ENCODE measurements around the gene SYNDIG1. TPM values are rescaled to one million over a fixed set of nuclear protein-coding genes. Genes with fewer than 3 reads are reported as not detected.

SYNDIG1 gene
- total RNA-seq, 1 experiment from 2014 or later, result not detected

DNA sequence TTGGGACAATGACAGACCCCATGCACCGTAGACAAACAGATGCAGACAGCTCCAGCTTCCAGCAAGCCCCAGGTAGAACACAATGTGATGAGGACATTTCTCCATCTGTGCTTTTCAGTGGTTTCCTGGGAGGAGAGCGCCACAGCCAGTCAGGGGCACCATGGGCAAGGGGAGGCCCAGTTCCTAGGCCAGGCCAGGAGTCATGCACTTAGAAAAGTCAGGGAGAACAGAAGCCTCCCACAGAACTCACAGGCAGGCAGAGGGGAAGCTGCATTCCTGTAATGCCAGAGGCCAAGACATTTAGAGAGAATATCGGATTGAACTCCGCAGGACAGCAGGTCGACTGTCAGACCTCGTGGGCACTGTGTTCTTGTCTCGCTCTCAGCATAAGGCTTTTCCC, 9.2 kb downstream of the SYNDIG1 start:
- ChIA-PET POLR2A (ENCODE audit: unreplicated experiment) (no interaction called here), CTCF (no interaction called here)
- no peak overlapping the region for H3K4me2 ChIP-seq (ENCODE audit: low read length)
- H3K27ac ChIP-seq (ENCODE audit: low read length), result no peak overlapping the region
- H3K36me3 ChIP-seq (ENCODE audit: low read depth, low read length), result no peaks in the 10 kb centered on the region
- TF ChIP-seq, protein P1, sequence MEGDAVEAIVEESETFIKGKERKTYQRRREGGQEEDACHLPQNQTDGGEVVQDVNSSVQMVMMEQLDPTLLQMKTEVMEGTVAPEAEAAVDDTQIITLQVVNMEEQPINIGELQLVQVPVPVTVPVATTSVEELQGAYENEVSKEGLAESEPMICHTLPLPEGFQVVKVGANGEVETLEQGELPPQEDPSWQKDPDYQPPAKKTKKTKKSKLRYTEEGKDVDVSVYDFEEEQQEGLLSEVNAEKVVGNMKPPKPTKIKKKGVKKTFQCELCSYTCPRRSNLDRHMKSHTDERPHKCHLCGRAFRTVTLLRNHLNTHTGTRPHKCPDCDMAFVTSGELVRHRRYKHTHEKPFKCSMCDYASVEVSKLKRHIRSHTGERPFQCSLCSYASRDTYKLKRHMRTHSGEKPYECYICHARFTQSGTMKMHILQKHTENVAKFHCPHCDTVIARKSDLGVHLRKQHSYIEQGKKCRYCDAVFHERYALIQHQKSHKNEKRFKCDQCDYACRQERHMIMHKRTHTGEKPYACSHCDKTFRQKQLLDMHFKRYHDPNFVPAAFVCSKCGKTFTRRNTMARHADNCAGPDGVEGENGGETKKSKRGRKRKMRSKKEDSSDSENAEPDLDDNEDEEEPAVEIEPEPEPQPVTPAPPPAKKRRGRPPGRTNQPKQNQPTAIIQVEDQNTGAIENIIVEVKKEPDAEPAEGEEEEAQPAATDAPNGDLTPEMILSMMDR (conservative IDR thresholded peaks at IDR 0.05; ENCODE audit: low read depth, low read length), result no peak
- no peak for TF ChIP-seq EZH2phosphoT487 (IDR thresholded peaks at IDR 0.05; ENCODE audit: borderline replicate concordance, low read length)
- no peak for TF ChIP-seq EZH2 (IDR thresholded peaks at IDR 0.05; ENCODE audit: low read length, unreplicated experiment)
- peaks cover 95% of the 10 kb centered on the region for H3K27me3 ChIP-seq (ENCODE audit: low read length)
- H3K79me2 ChIP-seq (ENCODE audit: low read length), result no peaks in the 10 kb centered on the region
- H3K4me1 ChIP-seq (ENCODE audit: insufficient read depth, low read length), result no peaks in the 10 kb centered on the region
- no peak overlapping the region for H3K9ac ChIP-seq (ENCODE audit: low read length)
- no peaks in the 10 kb centered on the region for H3K9me2 ChIP-seq (replicated peaks; ENCODE audit: low read length)
- no peak for DNase-seq
- intact Hi-C loops (cut with micrococcal nuclease), result no loop called here
- H3F3A ChIP-seq (ENCODE audit: low read length, unreplicated experiment), result no peaks in the 10 kb centered on the region
- no TSS peak for BruUV-seq (replicated peaks)
- no peak overlapping the region for H3K4me3 ChIP-seq (ENCODE audit: low read length)
- no peak for ATAC-seq
- H2AFZ ChIP-seq (ENCODE audit: low read length), result no peak overlapping the region
- no peaks in the 10 kb centered on the region for H3K9me3 ChIP-seq (ENCODE audit: low read length)
- no peaks in the 10 kb centered on the region for H4K20me1 ChIP-seq (ENCODE audit: low read length)

DNA sequence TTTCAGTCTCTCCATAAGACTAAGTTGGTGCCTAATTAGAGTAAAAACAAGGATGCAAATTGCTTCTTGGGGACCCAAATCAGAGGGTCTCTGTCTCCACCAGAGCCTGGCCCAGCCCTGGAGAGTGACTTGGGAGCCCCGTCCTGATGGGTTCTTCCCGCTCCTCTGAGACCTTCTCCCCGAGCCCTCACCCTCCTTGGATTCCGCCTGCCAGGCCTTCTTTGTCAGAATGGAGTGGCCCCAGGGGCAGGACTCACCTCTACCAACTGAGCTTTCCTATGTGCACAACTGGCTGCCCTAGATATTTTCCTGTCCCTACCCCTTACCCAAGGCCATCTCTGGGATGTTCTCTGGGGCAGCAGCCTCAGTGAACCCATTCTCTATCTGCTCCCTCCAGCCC, 9.7 kb downstream of the SYNDIG1 start:
- Histone ChIP-seq H3K36me3 (ENCODE audit: low read depth, low read length) (no peaks in the 10 kb centered on the region), H2AFZ (ENCODE audit: low read length) (no peak overlapping the region), H3K9me3 (ENCODE audit: low read length) (no peaks in the 10 kb centered on the region), H3K79me2 (ENCODE audit: low read length) (no peaks in the 10 kb centered on the region), H3F3A (ENCODE audit: low read length, unreplicated experiment) (no peaks in the 10 kb centered on the region), H4K20me1 (ENCODE audit: low read length) (no peaks in the 10 kb centered on the region), H3K27ac (ENCODE audit: low read length) (no peak overlapping the region), H3K27me3 (ENCODE audit: low read length) (peaks cover 95% of the 10 kb centered on the region), H3K9me2 (replicated peaks; ENCODE audit: low read length) (no peaks in the 10 kb centered on the region), H3K4me3 (ENCODE audit: low read length) (no peak overlapping the region), H3K9ac (ENCODE audit: low read length) (no peak overlapping the region), H3K4me2 (ENCODE audit: low read length) (no peak overlapping the region), H3K4me1 (ENCODE audit: insufficient read depth, low read length) (no peaks in the 10 kb centered on the region)
- ATAC-seq (no peak), DNase-seq (no peak)
- intact Hi-C loops (cut with micrococcal nuclease), result no loop called here
- BruUV-seq (replicated peaks), result no TSS peak
- TF ChIP-seq EZH2phosphoT487 (IDR thresholded peaks at IDR 0.05; ENCODE audit: borderline replicate concordance, low read length), result no peak
- TF ChIP-seq EZH2 (IDR thresholded peaks at IDR 0.05; ENCODE audit: low read length, unreplicated experiment), result no peak
- TF ChIP-seq, protein P1 (conservative IDR thresholded peaks at IDR 0.05; ENCODE audit: low read depth, low read length), result no peak
- POLR2A ChIA-PET (ENCODE audit: unreplicated experiment), result no interaction called here
- CTCF ChIA-PET, result no interaction called here

DNA sequence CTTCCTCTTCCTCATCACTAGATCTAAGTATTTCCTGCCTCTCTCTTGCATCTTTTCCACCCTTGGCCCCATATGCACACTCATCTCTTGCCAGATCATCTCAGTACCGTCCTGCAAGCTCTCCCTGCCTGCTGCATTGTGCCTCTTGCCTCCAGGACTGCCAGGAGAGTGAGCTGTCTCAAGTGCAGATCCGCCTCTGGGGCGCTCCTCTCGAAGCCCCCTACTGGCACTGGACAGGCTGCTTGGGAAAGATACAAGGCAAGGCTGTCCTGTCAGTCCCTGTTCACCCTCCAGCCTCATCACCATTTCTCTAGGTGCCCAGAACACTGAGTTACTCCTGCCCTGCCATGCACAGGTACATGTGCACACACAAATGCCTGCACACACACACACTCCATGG, 10.2 kb downstream of the SYNDIG1 start:
- TF ChIP-seq, protein P1 (conservative IDR thresholded peaks at IDR 0.05; ENCODE audit: low read depth, low read length), result no peak
- TF ChIP-seq EZH2phosphoT487 (IDR thresholded peaks at IDR 0.05; ENCODE audit: borderline replicate concordance, low read length), result no peak
- TF ChIP-seq EZH2 (IDR thresholded peaks at IDR 0.05; ENCODE audit: low read length, unreplicated experiment), result no peak
- ChIA-PET POLR2A (ENCODE audit: unreplicated experiment) (no interaction called here), CTCF (no interaction called here)
- Histone ChIP-seq H3K4me3 (ENCODE audit: low read length) (no peak overlapping the region), H3K9me2 (replicated peaks; ENCODE audit: low read length) (no peaks in the 10 kb centered on the region), H3K4me1 (ENCODE audit: insufficient read depth, low read length) (no peaks in the 10 kb centered on the region), H3K27me3 (ENCODE audit: low read length) (peaks cover 95% of the 10 kb centered on the region), H3K36me3 (ENCODE audit: low read depth, low read length) (no peaks in the 10 kb centered on the region), H3K79me2 (ENCODE audit: low read length) (no peaks in the 10 kb centered on the region), H3K9me3 (ENCODE audit: low read length) (no peaks in the 10 kb centered on the region), H2AFZ (ENCODE audit: low read length) (no peak overlapping the region), H3K4me2 (ENCODE audit: low read length) (no peak overlapping the region), H3K9ac (ENCODE audit: low read length) (no peak overlapping the region), H3F3A (ENCODE audit: low read length, unreplicated experiment) (no peaks in the 10 kb centered on the region), H4K20me1 (ENCODE audit: low read length) (no peaks in the 10 kb centered on the region), H3K27ac (ENCODE audit: low read length) (no peak overlapping the region)
- ATAC-seq (no peak), DNase-seq (no peak)
- no TSS peak for BruUV-seq (replicated peaks)
- intact Hi-C loops (cut with micrococcal nuclease), result no loop called here

All from PC-3 (cell line).